H1 (cell line): Measurements from ENCODE around the gene ANGEL2. TPM values are rescaled to one million over a fixed set of nuclear protein-coding genes. Genes with fewer than 3 reads are reported as not detected.

Experiments used
- ASH2L ChIP-seq: fragments of 200-600, 300-600 bp; sonication (generic); IDR thresholded peaks from one replicate; pipeline ENCODE4 v1.7.1; 2017; ENCODE audit warnings: low read length
- BCL11A ChIP-seq, 2 experiments: IDR thresholded peaks; one replicate each; pipeline ENCODE4 v1.6.1; 2011; ENCODE audit warnings: low read depth in 2 of 2, low read length in 2 of 2, mild to moderate bottlenecking in 2 of 2
- CHD1 ChIP-seq: IDR thresholded peaks from 2 replicates; pipeline ENCODE4 v1.6.1; 2012; ENCODE audit warnings: low read depth, low read length, improper control_type of control experiment
- EGR1 ChIP-seq: IDR thresholded peaks from 2 replicates; pipeline ENCODE4 v1.6.1; 2011; ENCODE audit warnings: low read depth, low read length, borderline replicate concordance
- KDM5A ChIP-seq: fragments of 200-600 bp; IDR thresholded peaks from 2 replicates; pipeline ENCODE4 v1.7.1; 2012; ENCODE audit warnings: mild to moderate bottlenecking, low read length, inconsistent platforms, mixed read lengths
- MAFK ChIP-seq: IDR thresholded peaks from 2 replicates; pipeline ENCODE4 v1.6.1; 2012; ENCODE audit warnings: low read depth, mild to moderate bottlenecking, improper control_type of control experiment, low read length
- RNF2 ChIP-seq: fragments of 200-900, 300-1000 bp; sonication (generic); IDR thresholded peaks from 2 replicates; pipeline ENCODE4 v1.7.1; 2016; ENCODE audit warnings: borderline replicate concordance, low read depth, mild to moderate bottlenecking, antibody characterized with exemption, low read length; ENCODE audit not compliant: poor library complexity, severe bottlenecking; ENCODE audit errors: missing control alignments
- SIN3A ChIP-seq, 2 experiments: IDR thresholded peaks in 1 of 2; conservative IDR thresholded peaks in 1 of 2; 2 replicates each; pipeline ENCODE4 v1.6.1; 2011 to 2012; ENCODE audit warnings: low read length in 2 of 2, improper control_type of control experiment in 1 of 2, low read depth in 1 of 2, mild to moderate bottlenecking in 1 of 2
- SIRT6 ChIP-seq: IDR thresholded peaks from one replicate; pipeline ENCODE4 v1.7.1; 2012; ENCODE audit warnings: low read length, inconsistent platforms
- SP4 ChIP-seq: IDR thresholded peaks from 2 replicates; pipeline ENCODE4 v1.6.1; 2012; ENCODE audit warnings: low read length, inconsistent platforms
- TAF1 ChIP-seq: IDR thresholded peaks from 2 replicates; pipeline ENCODE4 v1.6.1; 2011; ENCODE audit warnings: mild to moderate bottlenecking, low read depth, low read length
- TBP ChIP-seq: IDR thresholded peaks from 2 replicates; pipeline ENCODE4 v1.6.1; 2011; ENCODE audit warnings: low read depth, low read length, improper control_type of control experiment
- YY1 ChIP-seq: IDR thresholded peaks from 2 replicates; pipeline ENCODE4 v1.6.1; 2011; ENCODE audit warnings: low read depth, mild to moderate bottlenecking, low read length
- polyA plus RNA-seq, 7 experiments: library from polyadenylated mRNA; depleted of rRNA in 3 of 7; stranded (reverse) in 5 of 7; unstranded in 2 of 7; fragments of >200 nt in 5 of 7; fragments of 200-250 nt in 2 of 7; gene quantifications; 1 replicate in 5 of 7; 2 replicates in 1 of 7; 4 replicates in 1 of 7; pipeline versions ENCODE4 v1.2.1 to v1.2.3, GENCODE V29; 2011 to 2013; ENCODE audit warnings: missing spikeins in 2 of 7, mixed read lengths in 2 of 7
- total RNA-seq: library from RNA; stranded (reverse); fragmentation: NEBNext Ultra II Directional; extraction: Animal tissue kit (Norgen Biotek cat#: 25700); gene quantifications from 2 replicates; pipeline ENCODE4 v1.2.1, GENCODE V29; 2021
- TF ChIP-seq, protein P1 (sequence below): IDR thresholded peaks from 2 replicates; pipeline ENCODE4 v1.6.1; 2012; ENCODE audit warnings: inconsistent platforms
- TF ChIP-seq, protein P2 (sequence below): IDR thresholded peaks from 2 replicates; pipeline ENCODE4 v1.6.1; 2012; ENCODE audit warnings: low read length, inconsistent platforms
- TF ChIP-seq, protein P3 (sequence below): IDR thresholded peaks from 2 replicates; pipeline ENCODE4 v1.6.1; 2012; ENCODE audit warnings: inconsistent platforms
- TF ChIP-seq, protein P4 (sequence below): IDR thresholded peaks from 2 replicates; pipeline ENCODE4 v1.6.1; 2011; ENCODE audit warnings: low read depth, mild to moderate bottlenecking, low read length; ENCODE audit not compliant: insufficient read depth
- TF ChIP-seq, protein P5 (sequence below): IDR thresholded peaks from 2 replicates; pipeline ENCODE4 v1.6.1; 2011; ENCODE audit warnings: low read length, improper control_type of control experiment

Gene ANGEL2
- total and polyA plus RNA-seq, 2 of the 8 experiments (the other 6 are each of a cell fraction or from before 2014, with no cell fraction given) = 18.1 to 39.9 TPM

DNA sequence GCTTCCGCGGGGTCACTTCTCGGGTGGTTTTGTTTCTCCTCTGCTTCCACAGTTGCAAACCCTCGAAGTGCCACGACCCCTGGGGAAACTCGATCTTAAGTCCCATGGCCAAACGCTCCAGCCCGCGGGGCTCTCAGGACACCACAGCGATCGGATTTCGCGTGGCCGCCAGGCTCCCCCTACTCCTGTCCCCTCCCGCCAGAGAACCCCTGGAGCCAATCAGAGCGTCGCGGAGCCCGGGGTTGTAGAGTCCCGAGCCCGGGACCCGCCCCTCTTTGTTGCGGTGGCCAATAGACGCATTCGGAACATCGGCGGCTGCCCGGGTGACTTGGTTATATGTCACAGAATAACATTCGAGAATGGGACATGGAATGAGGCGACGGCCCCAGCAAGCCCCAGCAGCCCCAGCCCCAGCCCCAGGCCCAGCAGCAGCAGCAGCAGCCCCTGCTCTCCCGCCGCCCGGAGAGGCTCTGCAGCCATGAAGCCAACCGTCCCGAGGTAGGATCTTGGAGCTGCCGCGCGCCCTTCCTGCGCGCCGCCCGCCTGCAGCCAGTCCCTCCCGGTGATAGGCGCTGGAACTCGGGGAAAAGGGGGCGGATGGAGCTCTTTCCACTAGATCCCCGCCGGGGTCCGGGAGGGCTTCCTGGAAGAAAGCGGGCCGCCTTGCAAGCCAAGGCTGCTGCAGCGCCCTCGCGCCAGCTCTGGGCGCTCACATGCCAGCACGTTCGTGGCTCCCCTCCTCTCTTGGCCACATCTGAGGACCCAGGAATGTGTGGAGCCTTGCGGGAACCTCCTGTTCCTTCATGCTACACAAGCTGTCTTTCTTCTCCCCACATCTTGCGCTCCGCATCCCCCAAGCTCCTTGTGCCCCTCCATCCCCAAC is 65.2 kb downstream of the ANGEL2 start, which contains the start of gene VASH2 (continued):
- TF ChIP-seq, protein P1, sequence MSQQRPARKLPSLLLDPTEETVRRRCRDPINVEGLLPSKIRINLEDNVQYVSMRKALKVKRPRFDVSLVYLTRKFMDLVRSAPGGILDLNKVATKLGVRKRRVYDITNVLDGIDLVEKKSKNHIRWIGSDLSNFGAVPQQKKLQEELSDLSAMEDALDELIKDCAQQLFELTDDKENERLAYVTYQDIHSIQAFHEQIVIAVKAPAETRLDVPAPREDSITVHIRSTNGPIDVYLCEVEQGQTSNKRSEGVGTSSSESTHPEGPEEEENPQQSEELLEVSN = peak; percentile 72
- TF ChIP-seq EGR1 (no peak), SIN3A (conservative IDR thresholded peaks at IDR 0.05 in 1 of 2, IDR thresholded peaks at IDR 0.05 in 1 of 2; ENCODE audit: low read depth in 1 of 2, low read length in 2 of 2) (peak in 1 of 2 experiments; percentile 51; a peak in 2 of 4 replicates), MAFK (no peak), RNF2 (no peak), SP4 (no peak), ASH2L (peak; percentile 72), KDM5A (no peak), YY1 (no peak), BCL11A (IDR thresholded peaks at IDR 0.05; ENCODE audit: low read depth in 2 of 2, low read length in 2 of 2) (no peak), CHD1 (no peak), TAF1 (peak; percentile 73), TBP (peak; percentile 80), SIRT6 (no peak)
- TF ChIP-seq, protein P2, sequence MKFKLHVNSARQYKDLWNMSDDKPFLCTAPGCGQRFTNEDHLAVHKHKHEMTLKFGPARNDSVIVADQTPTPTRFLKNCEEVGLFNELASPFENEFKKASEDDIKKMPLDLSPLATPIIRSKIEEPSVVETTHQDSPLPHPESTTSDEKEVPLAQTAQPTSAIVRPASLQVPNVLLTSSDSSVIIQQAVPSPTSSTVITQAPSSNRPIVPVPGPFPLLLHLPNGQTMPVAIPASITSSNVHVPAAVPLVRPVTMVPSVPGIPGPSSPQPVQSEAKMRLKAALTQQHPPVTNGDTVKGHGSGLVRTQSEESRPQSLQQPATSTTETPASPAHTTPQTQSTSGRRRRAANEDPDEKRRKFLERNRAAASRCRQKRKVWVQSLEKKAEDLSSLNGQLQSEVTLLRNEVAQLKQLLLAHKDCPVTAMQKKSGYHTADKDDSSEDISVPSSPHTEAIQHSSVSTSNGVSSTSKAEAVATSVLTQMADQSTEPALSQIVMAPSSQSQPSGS = no peak
- TF ChIP-seq, protein P3, sequence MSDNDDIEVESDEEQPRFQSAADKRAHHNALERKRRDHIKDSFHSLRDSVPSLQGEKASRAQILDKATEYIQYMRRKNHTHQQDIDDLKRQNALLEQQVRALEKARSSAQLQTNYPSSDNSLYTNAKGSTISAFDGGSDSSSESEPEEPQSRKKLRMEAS = peak; percentile 37; the same call in 1 of the 2 replicates
- TF ChIP-seq, protein P4, sequence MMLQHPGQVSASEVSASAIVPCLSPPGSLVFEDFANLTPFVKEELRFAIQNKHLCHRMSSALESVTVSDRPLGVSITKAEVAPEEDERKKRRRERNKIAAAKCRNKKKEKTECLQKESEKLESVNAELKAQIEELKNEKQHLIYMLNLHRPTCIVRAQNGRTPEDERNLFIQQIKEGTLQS = no peak
- TF ChIP-seq, protein P5, sequence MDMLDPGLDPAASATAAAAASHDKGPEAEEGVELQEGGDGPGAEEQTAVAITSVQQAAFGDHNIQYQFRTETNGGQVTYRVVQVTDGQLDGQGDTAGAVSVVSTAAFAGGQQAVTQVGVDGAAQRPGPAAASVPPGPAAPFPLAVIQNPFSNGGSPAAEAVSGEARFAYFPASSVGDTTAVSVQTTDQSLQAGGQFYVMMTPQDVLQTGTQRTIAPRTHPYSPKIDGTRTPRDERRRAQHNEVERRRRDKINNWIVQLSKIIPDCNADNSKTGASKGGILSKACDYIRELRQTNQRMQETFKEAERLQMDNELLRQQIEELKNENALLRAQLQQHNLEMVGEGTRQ = no peak
